Esophagus muscularis mucosa (tissue), 4 donors: Measurements from ENCODE around the gene CFAP97.
A peak's percentile ranks its signal among the peaks of the same experiment; 100 is the strongest.

ENCODE experiments used
- CTCF ChIP-seq, 3 experiments: fragments of 200-600 bp in 2 of 3; fragments of 450-650 bp in 1 of 3; sonication (generic) in 2 of 3; IDR thresholded peaks; one replicate each; pipeline ENCODE4 v1.5.1; 2017 to 2019; ENCODE audit warnings: antibody characterized with exemption in 3 of 3, mild to moderate bottlenecking in 2 of 3, moderate library complexity in 1 of 3
- EP300 ChIP-seq: sonication (generic); formaldehyde crosslinking; IDR thresholded peaks from one replicate; pipeline ENCODE4 v1.6.1; 2017; ENCODE audit warnings: antibody characterized with exemption
- POLR2A ChIP-seq: fragments of 450-650 bp; IDR thresholded peaks from one replicate; pipeline ENCODE4 v1.6.1; 2017; ENCODE audit warnings: antibody characterized with exemption, moderate library complexity, mild to moderate bottlenecking, low read depth
- POLR2AphosphoS5 ChIP-seq, 2 donors: sonication (generic); formaldehyde crosslinking; IDR thresholded peaks; one replicate each; pipeline ENCODE4 v1.6.1; 2017; ENCODE audit warnings: antibody characterized with exemption in 2 of 2

- TF ChIP-seq CTCF (IDR thresholded peaks at IDR 0.05): peak in 1 of 3 experiments; percentile 35
- no peak for TF ChIP-seq POLR2A
- no peak for TF ChIP-seq POLR2AphosphoS5 (IDR thresholded peaks at IDR 0.05)
- no peak for TF ChIP-seq EP300
Observed at GRCh38 chr4:185224597-185224996, 20.8 kb upstream of the CFAP97 start.
